Caco-2 (cell line): ENCODE measurements around the gene FAM118B. TPM values are rescaled to one million over a fixed set of nuclear protein-coding genes. Genes with fewer than 3 reads are reported as not detected.

ENCODE experiments used
- BruUV-seq: library from RNA; stranded (reverse); fragments of 400-500 nt; replicated peaks from 2 replicates; lab custom pipeline; 2021; lab: Mats Ljungman, UMichigan
- CTCF ChIA-PET: fragments of 300-600 bp; sonication (Branson Sonifier 250); formaldehyde crosslinking; loops from one replicate; lab custom pipeline; 2022; ENCODE audit warnings: antibody characterized with exemption; lab: Charles Lee
- POLR2A ChIA-PET: fragments of 300-600 bp; sonication (Branson Sonifier 250); formaldehyde crosslinking; loops from one replicate; lab custom pipeline; 2022; ENCODE audit warnings: antibody characterized with exemption; lab: Charles Lee
- DNase-seq, 2 experiments: peaks; one replicate each; pipeline versions ENCODE4 v3.0.0 to v3.0.0-alpha.2; 2020 to 2022
- H3K27me3 ChIP-seq: replicated peaks from 2 replicates; pipeline ENCODE4 v1.6.0; 2011; ENCODE audit warnings: low read length; ENCODE audit not compliant: control insufficient read depth, insufficient read depth
- H3K36me3 ChIP-seq: 2 replicates; pipeline ENCODE4 v1.5.1; 2011; ENCODE audit warnings: low read length; ENCODE audit not compliant: control insufficient read depth, insufficient read depth
- H3K4me1 ChIP-seq: fragments of 250-450 bp; sonication (Bioruptor Pico); 2 replicates; pipeline ENCODE4 v1.5.1; 2020; ENCODE audit warnings: mild to moderate bottlenecking
- H3K4me3 ChIP-seq: 2 replicates; pipeline ENCODE4 v1.5.1; 2011; ENCODE audit warnings: low read depth, mild to moderate bottlenecking, control low read depth, low read length
- H3K9me3 ChIP-seq: fragments of 250-450 bp; sonication (Bioruptor Pico); 2 replicates; pipeline ENCODE4 v1.5.1; 2020; ENCODE audit warnings: mild to moderate bottlenecking, moderate library complexity
- H3K27ac Mint-ChIP-seq: one replicate; pipeline ENCODE4 v1.8.0; 2022; ENCODE audit warnings: mixed read lengths; ENCODE audit not compliant: unreplicated experiment
- H3K27me3 Mint-ChIP-seq: one replicate; pipeline ENCODE4 v1.8.0; 2022; ENCODE audit warnings: mixed read lengths; ENCODE audit not compliant: insufficient read depth, unreplicated experiment
- H3K36me3 Mint-ChIP-seq: one replicate; pipeline ENCODE4 v1.8.0; 2022; ENCODE audit warnings: mild to moderate bottlenecking, mixed read lengths; ENCODE audit not compliant: insufficient read depth, unreplicated experiment
- H3K4me1 Mint-ChIP-seq: one replicate; pipeline ENCODE4 v1.8.0; 2022; ENCODE audit warnings: low read depth, mixed read lengths; ENCODE audit not compliant: unreplicated experiment
- H3K4me3 Mint-ChIP-seq: one replicate; pipeline ENCODE4 v1.8.0; 2022; ENCODE audit warnings: mild to moderate bottlenecking, moderate library complexity, mixed read lengths; ENCODE audit not compliant: unreplicated experiment
- H3K9me3 Mint-ChIP-seq: one replicate; pipeline ENCODE4 v1.8.0; 2022; ENCODE audit warnings: mixed read lengths; ENCODE audit not compliant: unreplicated experiment
- CTCF ChIP-seq, 2 experiments: fragments of 200-600 bp in 1 of 2; IDR thresholded peaks; 1 replicate in 1 of 2; 2 replicates in 1 of 2; pipeline versions ENCODE4 v1.5.1 to v1.8.0; 2011 to 2022; ENCODE audit warnings: antibody characterized with exemption in 1 of 2, control low read depth in 1 of 2, inconsistent platforms in 1 of 2, low read depth in 1 of 2, low read length in 1 of 2, mild to moderate bottlenecking in 1 of 2, moderate library complexity in 1 of 2; ENCODE audit not compliant: insufficient read depth in 1 of 2, severe bottlenecking in 1 of 2, unreplicated experiment in 1 of 2
- intact Hi-C: fragments of 100-400 bp; cut with micrococcal nuclease; formaldehyde crosslinking; loops from one replicate; pipeline ENCODE4 v1.10.0; 2022; ENCODE audit not compliant: unreplicated experiment
- total RNA-seq: library from RNA; stranded (reverse); gene quantifications from 2 replicates; pipeline ENCODE4 v1.2.3, GENCODE V29; 2022

FAM118B gene
- total RNA-seq, 1 experiment from 2014 or later: 36.5 TPM

GRCh38 chr11:126207896-126208295 is 3.7 kb upstream of the FAM118B start:
- H3K4me1 Mint-ChIP-seq: peaks cover 14% of the 10 kb centered on the region
- Histone ChIP-seq H3K36me3 (peaks cover 10% of the 10 kb centered on the region), H3K27me3 (no peaks in the 10 kb centered on the region), H3K4me1 (peaks cover 8% of the 10 kb centered on the region; the same call in 1 of the 2 replicates), H3K9me3 (no peaks in the 10 kb centered on the region), H3K4me3 (no peak overlapping the region)
- intact Hi-C loops: no loop called here
- no peak for TF ChIP-seq CTCF (IDR thresholded peaks at IDR 0.05; ENCODE audit: insufficient read depth in 1 of 2, low read depth in 1 of 2, low read length in 1 of 2, severe bottlenecking in 1 of 2, unreplicated experiment in 1 of 2)
- no peak overlapping the region for H3K4me3 Mint-ChIP-seq
- H3K27me3 Mint-ChIP-seq: no peaks in the 10 kb centered on the region
- no peak for DNase-seq
- peaks cover 77% of the 10 kb centered on the region for H3K36me3 Mint-ChIP-seq
- no TSS peak for BruUV-seq
- no peak overlapping the region for H3K27ac Mint-ChIP-seq
- H3K9me3 Mint-ChIP-seq: no peaks in the 10 kb centered on the region
- ChIA-PET POLR2A (no interaction called here), CTCF (no interaction called here)

- no TSS peak for BruUV-seq
- no peaks in the 10 kb centered on the region for H3K27me3 Mint-ChIP-seq
- Histone ChIP-seq H3K9me3 (no peaks in the 10 kb centered on the region), H3K4me3 (peak overlapping the region; percentile 87), H3K4me1 (peaks cover 11% of the 10 kb centered on the region; the same call in 1 of the 2 replicates), H3K27me3 (no peaks in the 10 kb centered on the region), H3K36me3 (peaks cover 4% of the 10 kb centered on the region; the same call in 1 of the 2 replicates)
- peaks cover 19% of the 10 kb centered on the region for H3K4me1 Mint-ChIP-seq
- no peak for TF ChIP-seq CTCF (IDR thresholded peaks at IDR 0.05; ENCODE audit: insufficient read depth in 1 of 2, low read depth in 1 of 2, low read length in 1 of 2, severe bottlenecking in 1 of 2, unreplicated experiment in 1 of 2)
- peak overlapping the region; percentile 93 for H3K27ac Mint-ChIP-seq
- POLR2A ChIA-PET: interaction anchor here (1.5 kb wide), 1 partner anchor 308 kb away, joined by 8 read pairs; the partner anchor contains the start of gene PUS3
- peak overlapping the region; percentile 95 for H3K4me3 Mint-ChIP-seq
- DNase-seq: peak; percentile 49 to 50
- intact Hi-C loops: loop anchor here (1.0 to 5.0 kb wide), 2 partner anchors 57 to 149 kb away; partner anchors contain the start of genes CDON and SRPRA
- H3K9me3 Mint-ChIP-seq: no peaks in the 10 kb centered on the region
- H3K36me3 Mint-ChIP-seq: peaks cover 48% of the 10 kb centered on the region
- CTCF ChIA-PET: no interaction called here
Observed at GRCh38 chr11:126210871-126211235, 729 bp upstream of the FAM118B start.

- H3K4me3 Mint-ChIP-seq: peak overlapping the region; percentile 95
- H3K4me3 ChIP-seq: peak overlapping the region; percentile 87
- no peaks in the 10 kb centered on the region for H3K9me3 Mint-ChIP-seq
- TSS peak; percentile 58 for BruUV-seq
- no peak for DNase-seq
- no peaks in the 10 kb centered on the region for H3K27me3 Mint-ChIP-seq
- POLR2A ChIA-PET: interaction anchor here (0.5 to 1.6 kb wide), 12 partner anchors 10 to 1590 kb away, joined by 3 to 8 read pairs (median 4); partner anchors contain the start of genes FOXRED1, PUS3, SRPRA and ST3GAL4
- CTCF ChIA-PET: interaction anchor here (0.8 to 1.0 kb wide), 2 partner anchors 19 to 269 kb away, joined by 3 to 4 read pairs; no protein-coding TSS in a partner anchor
- H3K27me3 ChIP-seq: no peaks in the 10 kb centered on the region
- H3K4me1 ChIP-seq: peaks cover 11% of the 10 kb centered on the region; the same call in 1 of the 2 replicates
- TF ChIP-seq CTCF (IDR thresholded peaks at IDR 0.05; ENCODE audit: insufficient read depth in 1 of 2, low read depth in 1 of 2, low read length in 1 of 2, severe bottlenecking in 1 of 2, unreplicated experiment in 1 of 2): no peak
- H3K9me3 ChIP-seq: no peaks in the 10 kb centered on the region
- H3K36me3 Mint-ChIP-seq: peaks cover 37% of the 10 kb centered on the region
- peaks cover 21% of the 10 kb centered on the region for H3K4me1 Mint-ChIP-seq
- peak overlapping the region; percentile 93 for H3K27ac Mint-ChIP-seq
- H3K36me3 ChIP-seq: peaks cover 4% of the 10 kb centered on the region; the same call in 1 of the 2 replicates
- intact Hi-C loops: loop anchor here (5.0 kb wide), 1 partner anchor 150 kb away; the partner anchor contains the start of gene CDON
Observed at GRCh38 chr11:126212089-126212660, 593 bp downstream of the FAM118B start.
